ENCODE results near the gene GAS2L1.

- TF ChIP-seq POLR2AphosphoS5 (IDR thresholded peaks at IDR 0.05; ENCODE audit: low read depth, low read length) (no peak), POLR2A (IDR thresholded peaks at IDR 0.05; ENCODE audit: low read depth, low read length) (no peak)
Observed at GRCh38 chr22:29310065-29310862, 3.8 kb downstream of the GAS2L1 start.

Data from GM12892 (cell line).